RPMI8226 (cell line): ENCODE data around the gene WDPCP.
A peak's percentile ranks its signal among the peaks of the same experiment; 100 is the strongest.
"Not testable (repeated sequence)": the region's sequence is repeated elsewhere in the genome, so short reads cannot be mapped to it uniquely, and the experiment has no call there.

Experiments
- DNase-seq: peaks from one replicate; pipeline ENCODE4 v3.0.0-alpha.2; 2015

WDPCP gene, protein sequence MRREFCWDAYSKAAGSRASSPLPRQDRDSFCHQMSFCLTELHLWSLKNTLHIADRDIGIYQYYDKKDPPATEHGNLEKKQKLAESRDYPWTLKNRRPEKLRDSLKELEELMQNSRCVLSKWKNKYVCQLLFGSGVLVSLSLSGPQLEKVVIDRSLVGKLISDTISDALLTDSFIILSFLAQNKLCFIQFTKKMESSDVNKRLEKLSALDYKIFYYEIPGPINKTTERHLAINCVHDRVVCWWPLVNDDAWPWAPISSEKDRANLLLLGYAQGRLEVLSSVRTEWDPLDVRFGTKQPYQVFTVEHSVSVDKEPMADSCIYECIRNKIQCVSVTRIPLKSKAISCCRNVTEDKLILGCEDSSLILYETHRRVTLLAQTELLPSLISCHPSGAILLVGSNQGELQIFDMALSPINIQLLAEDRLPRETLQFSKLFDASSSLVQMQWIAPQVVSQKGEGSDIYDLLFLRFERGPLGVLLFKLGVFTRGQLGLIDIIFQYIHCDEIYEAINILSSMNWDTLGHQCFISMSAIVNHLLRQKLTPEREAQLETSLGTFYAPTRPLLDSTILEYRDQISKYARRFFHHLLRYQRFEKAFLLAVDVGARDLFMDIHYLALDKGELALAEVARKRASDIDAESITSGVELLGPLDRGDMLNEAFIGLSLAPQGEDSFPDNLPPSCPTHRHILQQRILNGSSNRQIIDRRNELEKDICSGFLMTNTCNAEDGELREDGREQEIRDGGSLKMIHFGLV

GRCh38 chr2:63588385-63589147 lies at the start of gene WDPCP, which contains the start of gene MDH1:
TSS of gene WDPCP (minus strand) at chr2:63588477. CDS start at chr2:63588271, 206 bp downstream.
TSS of gene MDH1 (plus strand) at chr2:63588963. CDS start at chr2:63589044, 81 bp downstream.
- DNase-seq = peak; percentile 97

- no peak for DNase-seq
These were observed 44.1 kb upstream of the WDPCP start for GRCh38 chr2:63632382-63632781.

GRCh38 chr2:63631501-63631900 lies 43.2 kb upstream of the WDPCP start:
- no peak for DNase-seq

GRCh38 chr2:63628403-63628942 lies 40.2 kb upstream of the WDPCP start:
- no peak for DNase-seq

- DNase-seq = no peak
These were observed 39.6 kb upstream of the WDPCP start for GRCh38 chr2:63627866-63628265.

DNA sequence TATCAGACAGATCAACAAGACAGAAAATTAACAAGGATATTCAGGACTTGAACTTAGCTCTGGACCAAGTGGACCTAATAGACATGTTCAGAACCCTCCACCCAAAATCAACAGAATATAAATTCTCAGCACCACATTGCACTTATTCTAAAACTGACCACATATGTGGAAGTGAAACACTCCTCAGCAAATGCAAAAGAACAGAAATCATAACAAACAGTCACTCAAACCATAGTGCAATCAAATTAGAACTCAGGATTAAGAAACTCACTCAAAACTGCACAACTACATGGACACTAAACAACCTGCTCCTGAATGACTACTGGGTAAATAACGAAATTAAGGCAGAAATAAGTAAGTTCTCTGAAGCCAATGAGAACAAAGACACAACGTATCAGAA lies 35.5 kb upstream of the WDPCP start:
- not testable (repeated sequence) for DNase-seq

DNA sequence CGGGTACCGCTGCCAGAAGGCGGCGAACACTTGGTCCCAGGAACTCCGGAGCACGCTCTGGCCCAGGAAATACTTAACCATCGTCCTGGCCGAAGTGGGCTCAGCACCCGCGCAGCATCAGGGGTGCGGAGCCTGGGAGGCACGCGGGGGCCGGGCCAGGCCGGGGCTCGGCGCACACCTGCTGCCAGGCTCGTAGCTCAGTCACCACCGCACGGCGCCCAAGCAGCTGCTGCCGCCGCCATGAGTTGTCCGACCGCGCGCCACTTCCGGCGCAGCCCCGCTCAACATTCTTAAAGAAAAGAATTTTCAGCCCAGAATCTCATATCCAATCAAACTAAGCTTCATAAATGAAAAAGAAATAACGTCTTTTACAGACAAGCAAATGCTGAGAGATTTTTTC lies 34.5 kb upstream of the WDPCP start:
- no peak for DNase-seq

DNA sequence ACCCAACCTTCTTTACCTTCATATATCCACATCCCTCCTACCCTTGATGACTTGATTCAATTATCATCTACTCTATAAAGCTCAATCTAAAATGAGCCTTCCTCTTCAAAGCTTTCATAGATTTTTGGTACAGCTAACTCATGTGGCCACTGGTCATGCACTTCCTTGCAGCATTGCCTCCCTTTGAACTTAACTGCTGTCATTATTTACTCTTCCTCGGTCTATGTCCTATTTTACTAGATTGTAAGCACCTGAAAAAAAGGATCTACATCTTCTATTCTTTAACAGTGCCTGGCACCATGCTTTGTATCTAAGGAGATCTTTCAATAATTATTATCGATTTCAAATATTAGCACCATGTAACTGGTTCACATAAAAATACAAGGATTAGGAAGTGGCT lies 31.1 kb upstream of the WDPCP start:
- no peak for DNase-seq

DNA sequence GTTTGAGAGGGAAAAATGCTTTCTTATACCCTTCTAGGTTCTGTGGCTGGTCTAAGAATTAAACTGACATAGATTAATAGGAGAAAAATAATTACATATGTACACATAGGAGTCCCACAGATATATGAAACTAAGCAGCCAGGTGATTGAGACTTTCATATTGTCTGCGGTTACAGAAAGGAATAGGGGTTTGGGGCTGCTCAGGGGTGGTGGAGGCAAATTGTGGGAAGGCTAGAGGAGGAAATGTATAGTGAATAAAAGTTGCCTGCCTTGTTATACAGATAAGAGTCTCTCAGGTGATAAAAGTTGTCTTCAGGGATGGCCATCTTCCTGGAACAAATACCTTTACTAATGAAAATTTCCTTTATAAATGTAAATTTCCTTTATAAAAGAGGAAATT lies 29.1 kb upstream of the WDPCP start:
- DNase-seq = no peak

- no peak for DNase-seq
These were observed 27.0 kb upstream of the WDPCP start for GRCh38 chr2:63614983-63615945.

DNA sequence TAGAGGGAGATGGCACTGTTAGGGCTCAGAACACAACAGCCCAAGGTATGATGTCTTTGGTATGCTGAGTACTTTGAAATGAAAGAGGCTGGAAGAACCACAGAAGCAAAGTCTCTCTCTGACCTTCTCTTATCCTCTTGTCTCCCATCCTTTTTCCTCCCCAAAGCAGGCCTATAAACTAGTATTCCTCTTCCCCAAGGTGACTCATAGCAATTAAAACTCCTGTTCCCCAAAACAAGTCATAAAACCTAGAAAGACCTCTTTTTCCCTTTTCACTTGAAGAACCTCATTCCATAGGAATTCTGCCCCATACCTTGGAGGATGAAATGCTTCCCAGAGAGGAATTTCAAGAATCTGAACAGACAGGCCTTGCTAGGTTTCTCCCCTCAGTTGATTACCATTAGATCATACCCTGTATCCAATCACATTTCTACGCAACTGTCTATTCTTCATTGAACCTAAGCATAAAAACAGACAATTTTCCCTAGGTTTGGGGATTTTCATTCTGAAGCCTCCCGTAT lies 26.2 kb upstream of the WDPCP start:
- DNase-seq = no peak

DNA sequence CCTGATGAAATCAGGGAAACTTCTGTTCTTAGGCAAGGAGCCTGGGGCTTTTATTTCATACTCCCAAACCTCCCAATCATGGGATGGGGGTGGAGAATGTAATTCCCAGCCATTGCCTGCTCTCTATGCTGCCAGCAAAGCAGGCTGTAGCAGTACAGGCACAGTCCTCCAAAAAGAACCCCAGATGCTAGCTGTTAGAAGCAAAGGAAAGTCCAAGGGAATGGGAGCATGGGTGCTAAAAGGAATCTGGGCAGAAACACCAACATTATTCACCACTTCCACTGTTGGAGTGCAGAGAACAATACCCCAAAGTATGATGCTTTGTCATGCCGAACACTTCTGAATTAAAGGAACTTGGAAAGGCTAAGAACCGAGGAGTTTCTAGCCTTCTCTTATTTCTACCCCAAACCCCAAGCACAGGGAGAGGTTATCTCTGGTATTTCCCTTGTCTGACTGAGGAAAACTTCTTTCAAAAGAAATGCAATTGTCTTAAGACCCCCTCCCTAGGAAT lies 25.2 kb upstream of the WDPCP start:
- DNase-seq = no peak

GRCh38 chr2:63610525-63610924 lies 22.2 kb upstream of the WDPCP start:
- no peak for DNase-seq

- DNase-seq = not testable (repeated sequence)
These were observed 20.6 kb upstream of the WDPCP start for GRCh38 chr2:63608865-63609264.

GRCh38 chr2:63604666-63605065 lies 16.4 kb upstream of the WDPCP start:
- no peak for DNase-seq

GRCh38 chr2:63600881-63601460 lies 12.7 kb upstream of the WDPCP start:
- DNase-seq = no peak

DNA sequence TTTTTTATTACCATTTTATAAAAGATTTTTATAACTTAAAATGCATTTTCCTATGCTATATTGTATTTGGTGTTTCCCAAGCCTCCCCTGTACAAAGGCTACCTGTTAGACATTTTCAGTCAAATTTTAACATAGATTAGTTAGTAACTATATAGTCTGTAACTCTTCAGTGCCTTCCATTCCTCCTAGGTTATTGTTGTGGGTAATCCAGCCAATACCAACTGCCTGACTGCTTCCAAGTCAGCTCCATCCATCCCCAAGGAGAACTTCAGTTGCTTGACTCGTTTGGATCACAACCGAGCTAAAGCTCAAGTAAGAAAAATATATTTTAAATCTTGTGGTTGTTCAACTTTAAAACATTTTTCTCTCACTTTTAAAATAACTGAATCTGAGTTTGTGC lies 10.7 kb upstream of the WDPCP start:
- no peak for DNase-seq

DNA sequence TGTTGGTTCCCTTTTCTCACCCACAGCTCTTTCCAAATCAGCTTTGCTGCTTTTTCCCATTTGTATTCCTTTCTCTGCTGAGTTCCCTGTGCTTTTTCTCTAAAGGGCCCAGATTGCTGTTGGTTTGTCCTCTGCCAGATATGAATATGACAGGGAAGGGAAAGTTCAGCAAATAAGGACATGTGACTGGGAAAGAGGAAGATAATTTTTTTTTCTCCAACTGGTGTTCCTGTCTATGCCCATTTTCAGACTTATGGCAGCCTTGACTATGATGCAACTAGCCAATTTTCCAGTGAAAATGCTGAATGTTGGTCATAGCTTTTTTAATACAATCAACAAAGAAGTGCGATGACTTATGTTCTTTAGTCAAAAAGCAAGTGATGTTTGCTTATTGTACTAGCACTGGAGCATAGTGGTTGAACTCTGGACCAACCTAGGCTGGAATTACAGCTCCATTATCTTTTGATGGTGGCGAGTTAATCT lies 8.2 kb upstream of the WDPCP start:
- DNase-seq = no peak

- no peak for DNase-seq
These were observed 6.4 kb upstream of the WDPCP start for GRCh38 chr2:63594660-63595059.

DNA sequence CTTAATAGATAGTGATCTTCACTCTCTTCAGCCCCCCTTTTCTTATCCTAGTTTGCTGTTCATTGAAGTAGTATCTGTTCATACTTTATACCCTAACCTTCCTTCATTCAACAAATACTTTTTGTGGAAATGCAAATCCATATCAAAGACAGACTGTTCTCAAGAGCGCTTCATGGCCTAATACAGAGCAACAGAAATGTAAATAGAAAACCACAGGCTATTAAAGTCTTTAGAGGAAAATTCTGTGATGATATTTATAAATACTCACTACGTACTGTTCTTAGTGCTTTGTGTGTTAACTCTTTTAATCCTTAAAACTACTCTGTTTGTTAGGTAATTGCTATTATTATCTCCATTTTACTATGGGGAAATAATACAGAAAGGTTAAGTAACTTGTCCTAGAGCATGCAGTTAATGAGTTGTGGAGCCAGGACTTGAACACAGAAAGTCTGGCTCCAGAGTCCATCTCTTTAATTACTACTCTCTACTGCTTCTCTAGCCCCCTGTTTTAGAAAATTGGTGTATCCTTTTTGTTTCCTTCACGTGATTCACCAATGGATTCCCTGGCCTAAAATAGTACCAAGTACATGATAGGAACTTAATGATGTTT lies 3.4 kb upstream of the WDPCP start:
- no peak for DNase-seq
